Esophagus squamous epithelium (tissue), 5 donors: ENCODE data around the gene PSAPL1. TPM values are rescaled to one million over a fixed set of nuclear protein-coding genes. Genes with fewer than 3 reads are reported as not detected.

ENCODE experiments used
- DNase-seq: peaks from one replicate; lab custom pipeline; 2025; lab: John Stamatoyannopoulos, UW
- H3K27ac ChIP-seq, 4 donors: fragments of 200-600 bp; sonication (generic); one replicate each; pipeline ENCODE4 v1.5.1; 2016 to 2019; ENCODE audit warnings: mild to moderate bottlenecking in 1 of 4
- H3K27me3 ChIP-seq, 4 donors: fragments of 200-600 bp; sonication (generic); 1 replicate in 3 of 4; 2 replicates in 1 of 4; pipeline versions ENCODE4 v1.5.1 to v1.6.0; 2017 to 2021; ENCODE audit warnings: antibody characterized with exemption in 1 of 4
- H3K36me3 ChIP-seq, 3 donors: fragments of 200-600 bp; sonication (generic); one replicate each; pipeline ENCODE4 v1.5.1; 2016 to 2019
- H3K4me1 ChIP-seq, 3 donors: fragments of 200-600 bp; sonication (generic); one replicate each; pipeline ENCODE4 v1.5.1; 2017 to 2019
- H3K4me3 ChIP-seq, 4 donors: fragments of 200-600 bp; sonication (generic); 1 replicate in 3 of 4; 2 replicates in 1 of 4; pipeline ENCODE4 v1.5.1; 2016 to 2019; ENCODE audit warnings: mild to moderate bottlenecking in 2 of 4, moderate library complexity in 1 of 4
- H3K9me3 ChIP-seq, 3 donors: fragments of 200-600 bp; sonication (generic); one replicate each; pipeline ENCODE4 v1.5.1; 2016 to 2019
- POLR2A ChIP-seq, 4 donors: fragments of 450-650 bp; IDR thresholded peaks; one replicate each; pipeline ENCODE4 v1.6.1; 2017; ENCODE audit warnings: antibody characterized with exemption in 4 of 4, mild to moderate bottlenecking in 4 of 4, moderate library complexity in 3 of 4
- WGBS, 2 donors: methylation state at CpG; one replicate each; pipeline ENCODE4 v1.1.5; 2018; 5-methylcytosine and 5-hydroxymethylcytosine counted together
- intact Hi-C: fragments of 100-400 bp; cut with DNase I; formaldehyde crosslinking; loops from one replicate; pipeline ENCODE4 v1.15.0; 2022
- total RNA-seq, 4 donors: library from RNA; depleted of rRNA; stranded (reverse); fragments of >200 nt; gene quantifications; one replicate each; pipeline ENCODE4 v1.1.0, GENCODE V29; 2016
- TF ChIP-seq, protein P1 (sequence below), 6 experiments: fragments of 450-650 bp in 4 of 6; fragments of 200-600 bp in 2 of 6; sonication (generic) in 2 of 6; IDR thresholded peaks; one replicate each; pipeline ENCODE4 v1.5.1; 2016 to 2019; ENCODE audit warnings: antibody characterized with exemption in 6 of 6, mild to moderate bottlenecking in 4 of 6, moderate library complexity in 4 of 6
- donor health status: DM: yes; HTN: yes; CAD: no.

Gene PSAPL1
- total RNA-seq, 4 donors from 2014 or later = under 0.01 to 0.15 (median 0.09) TPM; not detected in 1

DNA sequence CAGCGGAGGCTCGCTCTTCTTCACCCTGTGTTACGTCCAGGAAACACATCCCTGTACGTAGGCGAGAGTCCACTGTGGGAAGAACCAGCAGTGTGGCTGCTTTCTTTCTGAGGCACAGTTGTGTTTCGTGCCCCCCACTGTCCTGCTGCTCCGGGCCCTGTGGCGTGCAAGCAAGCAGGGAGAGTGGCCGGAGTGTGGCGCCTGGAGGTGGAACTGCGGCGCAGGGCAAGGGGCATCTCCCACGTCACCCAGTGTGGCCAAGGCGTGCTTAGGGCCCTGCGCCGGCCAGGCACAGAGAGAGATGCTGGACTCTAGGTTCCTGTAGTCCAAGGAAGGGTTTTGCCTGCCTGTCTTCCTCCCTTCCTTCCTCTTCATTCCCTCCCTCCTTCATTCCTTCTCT is 13.3 kb upstream of the PSAPL1 start:
- H3K27ac ChIP-seq = no peak overlapping the region
- DNase-seq = no peak
- peaks cover 0 to 32% (median 0%) of the 10 kb centered on the region in 4 donors for H3K27me3 ChIP-seq
- no peak for TF ChIP-seq POLR2A (IDR thresholded peaks at IDR 0.05)
- TF ChIP-seq, protein P1, sequence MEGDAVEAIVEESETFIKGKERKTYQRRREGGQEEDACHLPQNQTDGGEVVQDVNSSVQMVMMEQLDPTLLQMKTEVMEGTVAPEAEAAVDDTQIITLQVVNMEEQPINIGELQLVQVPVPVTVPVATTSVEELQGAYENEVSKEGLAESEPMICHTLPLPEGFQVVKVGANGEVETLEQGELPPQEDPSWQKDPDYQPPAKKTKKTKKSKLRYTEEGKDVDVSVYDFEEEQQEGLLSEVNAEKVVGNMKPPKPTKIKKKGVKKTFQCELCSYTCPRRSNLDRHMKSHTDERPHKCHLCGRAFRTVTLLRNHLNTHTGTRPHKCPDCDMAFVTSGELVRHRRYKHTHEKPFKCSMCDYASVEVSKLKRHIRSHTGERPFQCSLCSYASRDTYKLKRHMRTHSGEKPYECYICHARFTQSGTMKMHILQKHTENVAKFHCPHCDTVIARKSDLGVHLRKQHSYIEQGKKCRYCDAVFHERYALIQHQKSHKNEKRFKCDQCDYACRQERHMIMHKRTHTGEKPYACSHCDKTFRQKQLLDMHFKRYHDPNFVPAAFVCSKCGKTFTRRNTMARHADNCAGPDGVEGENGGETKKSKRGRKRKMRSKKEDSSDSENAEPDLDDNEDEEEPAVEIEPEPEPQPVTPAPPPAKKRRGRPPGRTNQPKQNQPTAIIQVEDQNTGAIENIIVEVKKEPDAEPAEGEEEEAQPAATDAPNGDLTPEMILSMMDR (IDR thresholded peaks at IDR 0.05) = no peak
- intact Hi-C loops = no loop called here
- WGBS, 2 donors = 74 to 79% methylated on average over 7 to 15 of the region's 16 CpGs
- H3K4me3 ChIP-seq = no peak overlapping the region
- H3K9me3 ChIP-seq = no peaks in the 10 kb centered on the region
- H3K4me1 ChIP-seq = no peaks in the 10 kb centered on the region
- H3K36me3 ChIP-seq = no peaks in the 10 kb centered on the region

DNA sequence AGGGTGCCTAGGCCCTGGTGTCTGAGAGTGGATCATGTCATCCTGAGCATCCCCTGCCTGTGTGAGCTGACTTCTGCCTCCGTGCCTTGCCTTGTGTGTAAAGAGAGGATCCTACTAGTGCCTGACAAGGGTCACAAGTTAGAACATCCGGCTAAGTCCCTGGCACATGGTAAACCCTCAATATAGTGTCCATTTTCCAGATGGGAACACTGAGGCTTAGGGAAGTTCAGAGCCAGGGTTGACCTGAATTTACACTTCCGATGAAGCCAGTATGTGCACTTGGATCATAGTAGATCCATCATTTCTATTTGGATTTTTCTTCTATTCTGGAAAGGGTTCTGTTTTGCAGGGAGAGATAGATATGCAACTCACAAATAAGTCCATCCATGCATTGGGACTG is 12.5 kb upstream of the PSAPL1 start:
- intact Hi-C loops = no loop called here

DNA sequence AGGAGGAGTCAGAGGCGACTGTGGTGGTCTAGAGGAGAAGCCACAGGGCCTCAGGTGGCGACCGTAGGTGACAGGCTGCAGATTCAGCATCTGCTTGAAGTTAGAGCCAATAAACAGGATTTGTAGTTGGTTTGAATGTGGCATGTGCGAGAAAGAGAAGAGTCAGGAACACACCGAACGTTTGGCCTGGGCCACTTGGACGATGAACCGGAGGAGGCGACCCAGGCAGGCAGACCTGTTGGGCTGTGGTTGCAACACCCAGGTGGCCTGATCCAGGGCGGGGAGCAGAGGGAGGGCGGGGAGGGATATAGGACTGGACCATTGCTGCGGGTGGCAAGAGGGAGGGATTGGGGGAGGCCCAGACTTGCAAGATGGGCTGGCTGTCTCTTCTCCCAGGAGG is 10.0 kb upstream of the PSAPL1 start:
- TF ChIP-seq, protein P1 (IDR thresholded peaks at IDR 0.05) = no peak
- no peak for TF ChIP-seq POLR2A (IDR thresholded peaks at IDR 0.05)
- 62 to 68% methylated on average over 11 of the region's 12 CpGs for WGBS, 2 donors
- Histone ChIP-seq H3K27me3 (peaks cover 0 to 38% (median 0%) of the 10 kb centered on the region in 4 donors), H3K9me3 (no peaks in the 10 kb centered on the region), H3K36me3 (no peaks in the 10 kb centered on the region), H3K4me3 (no peak overlapping the region), H3K27ac (no peak overlapping the region), H3K4me1 (no peaks in the 10 kb centered on the region)
- intact Hi-C loops = no loop called here
- DNase-seq = no peak

More for the DNA sequence above, 12.5 kb upstream of the PSAPL1 start:
- no peaks in the 10 kb centered on the region for H3K9me3 ChIP-seq
- no peaks in the 10 kb centered on the region for H3K36me3 ChIP-seq
- no peak for DNase-seq
- no peak overlapping the region for H3K27ac ChIP-seq
- no peaks in the 10 kb centered on the region for H3K4me1 ChIP-seq
- TF ChIP-seq POLR2A (IDR thresholded peaks at IDR 0.05) = no peak
- TF ChIP-seq, protein P1 (IDR thresholded peaks at IDR 0.05) = no peak
- peaks cover 0 to 38% (median 0%) of the 10 kb centered on the region in 4 donors for H3K27me3 ChIP-seq
- 88% methylated on average over 1 of the region's 3 CpGs; no CpG with 5 or more reads in 1 of the 2 donors for WGBS, 2 donors
- H3K4me3 ChIP-seq = no peak overlapping the region

DNA sequence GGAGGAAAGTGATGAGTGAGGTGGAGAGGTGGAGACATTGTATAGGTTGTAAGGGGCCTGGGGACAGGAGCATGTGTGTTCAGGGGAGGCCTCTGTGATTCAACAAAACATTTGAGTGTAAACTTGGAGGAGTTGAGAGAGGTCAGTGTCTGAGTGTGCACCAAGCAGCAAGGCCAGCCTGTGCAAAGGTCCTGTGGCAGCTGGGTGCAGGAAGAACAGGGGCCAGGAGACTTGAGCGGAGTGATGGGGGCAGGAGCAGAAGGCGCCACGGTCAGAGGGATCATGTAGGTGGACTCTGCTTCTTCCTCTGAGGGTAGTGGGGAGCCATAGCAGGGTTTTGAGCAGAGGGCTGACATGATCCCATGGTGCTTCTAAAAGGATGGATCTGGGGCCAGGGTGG is 9.6 kb upstream of the PSAPL1 start:
- no peaks in the 10 kb centered on the region for H3K36me3 ChIP-seq
- no peak overlapping the region for H3K27ac ChIP-seq
- DNase-seq = no peak
- H3K4me3 ChIP-seq = no peak overlapping the region
- H3K9me3 ChIP-seq = no peaks in the 10 kb centered on the region
- intact Hi-C loops = no loop called here
- no peaks in the 10 kb centered on the region for H3K4me1 ChIP-seq
- TF ChIP-seq POLR2A (IDR thresholded peaks at IDR 0.05) = no peak
- TF ChIP-seq, protein P1 (IDR thresholded peaks at IDR 0.05) = no peak
- H3K27me3 ChIP-seq = peaks cover 0 to 38% (median 0%) of the 10 kb centered on the region in 4 donors
- WGBS, 2 donors = 88 to 89% methylated on average over 3 of the region's 3 CpGs

DNA sequence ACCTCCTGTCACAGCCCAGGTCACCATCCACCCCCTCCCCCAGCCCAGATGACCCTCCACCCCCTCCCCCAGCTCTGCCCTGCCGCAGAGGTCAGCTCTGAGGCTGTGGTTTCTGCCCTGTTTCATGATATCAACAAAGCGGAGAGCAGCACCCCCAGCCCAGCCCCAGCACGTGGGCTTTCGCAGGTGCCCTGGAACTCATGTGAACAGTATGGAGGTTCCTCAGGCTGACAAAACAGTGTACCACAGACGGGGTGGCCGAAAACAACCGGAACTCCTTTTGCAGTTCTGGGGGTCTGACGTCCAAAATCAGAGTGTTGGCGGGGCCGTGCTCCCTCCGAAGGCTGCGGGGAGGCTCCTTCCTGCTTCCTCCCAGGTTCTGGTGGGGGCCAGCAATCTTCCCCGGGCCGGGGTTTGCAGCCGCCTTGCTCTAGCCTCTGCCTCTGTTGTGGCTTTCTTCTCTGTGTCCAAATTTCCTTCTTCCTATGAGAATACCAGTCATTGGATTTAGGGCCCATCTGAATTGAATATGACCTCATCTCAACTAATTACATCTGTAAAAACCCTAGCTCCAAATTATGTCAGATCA is 7.9 kb upstream of the PSAPL1 start:
- DNase-seq = no peak
- Histone ChIP-seq H3K4me1 (no peaks in the 10 kb centered on the region), H3K27me3 (peaks cover 0 to 38% (median 0%) of the 10 kb centered on the region in 4 donors), H3K36me3 (no peaks in the 10 kb centered on the region), H3K4me3 (no peak overlapping the region), H3K27ac (no peak overlapping the region), H3K9me3 (no peaks in the 10 kb centered on the region)
- 78% methylated on average over 10 of the region's 15 CpGs; no CpG with 5 or more reads in 1 of the 2 donors for WGBS, 2 donors
- intact Hi-C loops = no loop called here
- TF ChIP-seq POLR2A (IDR thresholded peaks at IDR 0.05) = no peak
- TF ChIP-seq, protein P1 (IDR thresholded peaks at IDR 0.05) = no peak
